H9 (cell line): ENCODE results near the gene ATOSB. TPM values are rescaled to one million over a fixed set of nuclear protein-coding genes. Genes with fewer than 3 reads are reported as not detected.

Experiments used
- DNase-seq: peaks from one replicate; pipeline ENCODE4 v3.0.0-alpha.2; 2017
- H2AFZ ChIP-seq: one replicate; pipeline ENCODE4 v1.6.1; 2013; ENCODE audit warnings: mild to moderate bottlenecking, low read length, control low read depth, moderate library complexity
- H2AK5ac ChIP-seq: 2 replicates; pipeline ENCODE4 v1.6.1; 2013; ENCODE audit warnings: low read length, control low read depth, mixed read lengths; ENCODE audit not compliant: insufficient read length
- H2BK120ac ChIP-seq: one replicate; pipeline ENCODE4 v1.6.1; 2013; ENCODE audit warnings: low read depth, mild to moderate bottlenecking, low read length, control low read depth, inconsistent platforms; ENCODE audit not compliant: poor library complexity, severe bottlenecking
- H2BK12ac ChIP-seq: 2 replicates; pipeline ENCODE4 v1.6.1; 2013; ENCODE audit warnings: low read length, control low read depth, mixed read lengths, low read depth; ENCODE audit not compliant: insufficient read length
- H2BK15ac ChIP-seq: 2 replicates; pipeline ENCODE4 v1.6.1; 2013; ENCODE audit warnings: low read depth, low read length, control low read depth
- H2BK20ac ChIP-seq: one replicate; pipeline ENCODE4 v1.6.1; 2013; ENCODE audit warnings: low read depth, mild to moderate bottlenecking, low read length, control low read depth, inconsistent platforms; ENCODE audit not compliant: poor library complexity, severe bottlenecking
- H2BK5ac ChIP-seq: 2 replicates; pipeline ENCODE4 v1.6.1; 2013; ENCODE audit warnings: low read length, control low read depth, mixed read lengths; ENCODE audit not compliant: insufficient read length
- H3K14ac ChIP-seq: 2 replicates; pipeline ENCODE4 v1.6.1; 2013; ENCODE audit warnings: low read length, control low read depth; ENCODE audit not compliant: insufficient read depth
- H3K18ac ChIP-seq: 2 replicates; pipeline ENCODE4 v1.6.1; 2013; ENCODE audit warnings: low read depth, mild to moderate bottlenecking, mixed read lengths, low read length, control low read depth; ENCODE audit not compliant: insufficient read length
- H3K23ac ChIP-seq: 2 replicates; pipeline ENCODE4 v1.6.1; 2013; ENCODE audit warnings: low read length, control low read depth, mixed read lengths, low read depth; ENCODE audit not compliant: insufficient read length
- H3K23me2 ChIP-seq: 2 replicates; pipeline ENCODE4 v1.6.1; 2013; ENCODE audit warnings: low read depth, mild to moderate bottlenecking, mixed read lengths, low read length, control low read depth; ENCODE audit not compliant: insufficient read length, poor library complexity, severe bottlenecking
- H3K27ac ChIP-seq: 2 replicates; pipeline ENCODE4 v1.5.1; 2013; ENCODE audit warnings: low read length, control low read depth, mixed read lengths, low read depth; ENCODE audit not compliant: insufficient read length
- H3K27me3 ChIP-seq: 2 replicates; pipeline ENCODE4 v1.6.1; 2013; ENCODE audit warnings: low read length, control low read depth, inconsistent platforms; ENCODE audit not compliant: insufficient read depth
- H3K4ac ChIP-seq: 2 replicates; pipeline ENCODE4 v1.6.1; 2013; ENCODE audit warnings: low read depth, mild to moderate bottlenecking, control low read depth, inconsistent platforms, low read length, moderate library complexity
- H3K4me1 ChIP-seq: 2 replicates; pipeline ENCODE4 v1.6.1; 2013; ENCODE audit warnings: low read length, control low read depth, inconsistent platforms; ENCODE audit not compliant: insufficient read depth
- H3K4me2 ChIP-seq: 2 replicates; pipeline ENCODE4 v1.6.1; 2013; ENCODE audit warnings: low read length, control low read depth, mixed read lengths; ENCODE audit not compliant: insufficient read length, insufficient read depth
- H3K56ac ChIP-seq: 2 replicates; pipeline ENCODE4 v1.6.1; 2013; ENCODE audit warnings: low read depth, mild to moderate bottlenecking, mixed read lengths, low read length, control low read depth; ENCODE audit not compliant: insufficient read length
- H3K79me1 ChIP-seq: 2 replicates; pipeline ENCODE4 v1.6.1; 2013; ENCODE audit warnings: low read depth, mild to moderate bottlenecking, moderate library complexity, low read length, control low read depth, inconsistent platforms; ENCODE audit not compliant: insufficient read depth, poor library complexity, severe bottlenecking
- H3K79me2 ChIP-seq: 2 replicates; pipeline ENCODE4 v1.6.1; 2013; ENCODE audit warnings: low read length, control low read depth, inconsistent platforms; ENCODE audit not compliant: insufficient read depth
- H3K9ac ChIP-seq: 2 replicates; pipeline ENCODE4 v1.6.1; 2013; ENCODE audit warnings: low read length, control low read depth, mixed read lengths; ENCODE audit not compliant: insufficient read length; ENCODE audit errors: extremely low read depth
- H3K9me3 ChIP-seq: one replicate; pipeline ENCODE4 v1.6.1; 2013; ENCODE audit warnings: low read depth, low read length, inconsistent platforms; ENCODE audit not compliant: control insufficient read depth
- H3T11ph ChIP-seq: one replicate; pipeline ENCODE4 v1.6.1; 2013; ENCODE audit warnings: mild to moderate bottlenecking, low read length, control low read depth, inconsistent platforms
- H4K20me1 ChIP-seq: one replicate; pipeline ENCODE4 v1.6.1; 2013; ENCODE audit not compliant: control insufficient read depth, insufficient read length, insufficient read depth
- H4K5ac ChIP-seq: 2 replicates; pipeline ENCODE4 v1.6.1; 2013; ENCODE audit warnings: low read depth, mild to moderate bottlenecking, mixed read lengths, low read length, control low read depth; ENCODE audit not compliant: insufficient read length
- H4K8ac ChIP-seq: replicated peaks from 2 replicates; pipeline ENCODE4 v1.6.1; 2013; ENCODE audit warnings: low read length, control low read depth, mixed read lengths, low read depth; ENCODE audit not compliant: insufficient read length
- H4K91ac ChIP-seq: 2 replicates; pipeline ENCODE4 v1.6.1; 2013; ENCODE audit warnings: low read depth, mild to moderate bottlenecking, moderate library complexity, mixed read lengths, low read length, control low read depth; ENCODE audit not compliant: insufficient read length
- H3K27ac Mint-ChIP-seq, 3 experiments: 2 replicates in 2 of 3; 3 replicates in 1 of 3; pipeline ENCODE4 v1.8.0; 2020 to 2021; ENCODE audit warnings: mixed read lengths in 3 of 3, mild to moderate bottlenecking in 1 of 3, moderate library complexity in 1 of 3
- H3K27me3 Mint-ChIP-seq: 2 replicates; pipeline ENCODE4 v1.8.0; 2021; ENCODE audit warnings: low read depth, mild to moderate bottlenecking, moderate library complexity, mixed read lengths
- H3K36me3 Mint-ChIP-seq, 3 experiments: 2 replicates in 2 of 3; 3 replicates in 1 of 3; pipeline ENCODE4 v1.8.0; 2020 to 2021; ENCODE audit warnings: low read depth in 3 of 3, mixed read lengths in 3 of 3; ENCODE audit not compliant: insufficient read depth in 1 of 3
- H3K4me1 Mint-ChIP-seq, 2 experiments: 2 replicates each; pipeline ENCODE4 v1.8.0; 2020; ENCODE audit warnings: mixed read lengths in 2 of 2
- H3K4me3 Mint-ChIP-seq, 2 experiments: 2 replicates in 1 of 2; 3 replicates in 1 of 2; pipeline ENCODE4 v1.8.0; 2020 to 2021; ENCODE audit warnings: mild to moderate bottlenecking in 2 of 2, mixed read lengths in 2 of 2, moderate library complexity in 1 of 2
- H3K9me3 Mint-ChIP-seq, 2 experiments: 2 replicates in 1 of 2; 3 replicates in 1 of 2; pipeline ENCODE4 v1.8.0; 2020; ENCODE audit warnings: mild to moderate bottlenecking in 2 of 2, mixed read lengths in 2 of 2, moderate library complexity in 1 of 2
- CTCF ChIP-seq: fragments of 200-600 bp; sonication (generic); conservative IDR thresholded peaks from 3 replicates; pipeline ENCODE4 v1.8.0; 2021; ENCODE audit warnings: antibody characterized with exemption, mild to moderate bottlenecking
- WGBS: extraction: QIAGEN DNeasy Blood & Tissue Kit; methylation state at CpG from one replicate; pipeline ENCODE4 v1.1.7; 2013; ENCODE audit warnings: missing lambda C conversion rate, low lambda C conversion rate, mixed read lengths; ENCODE audit not compliant: insufficient read length; ENCODE audit errors: extremely low coverage; 5-methylcytosine and 5-hydroxymethylcytosine counted together
- total RNA-seq: library from RNA; stranded (reverse); gene quantifications from 2 replicates; pipeline ENCODE4 v1.2.1, GENCODE V29; 2021

The ATOSB gene
- total RNA-seq, 1 experiment from 2014 or later, result 5.6 TPM

- no peaks in the 10 kb centered on the region for H3K27me3 ChIP-seq
- TF ChIP-seq CTCF, result no peak
- no CpG with 5 or more reads among the region's 2 CpGs for WGBS
Observed at GRCh38 chr9:35085078-35085477, 30.6 kb downstream of the ATOSB start.

More at GRCh38 chr9:35085078-35085477, 30.6 kb downstream of the ATOSB start:
- no peak overlapping the region for H3T11ph ChIP-seq
- H3K9ac ChIP-seq, result no peak overlapping the region
- H2BK20ac ChIP-seq, result no peak overlapping the region
- H2BK15ac ChIP-seq, result no peak overlapping the region
- H3K4me1 Mint-ChIP-seq, result peaks cover 0 to 3% of the 10 kb centered on the region in 2 experiments; a peak in 2 of 4 replicates
- H3K18ac ChIP-seq, result no peak overlapping the region
- no peak overlapping the region for H3K27ac Mint-ChIP-seq
- H2BK120ac ChIP-seq, result no peak overlapping the region
- no peak overlapping the region for H2AFZ ChIP-seq
- no peak for DNase-seq
- H4K91ac ChIP-seq, result no peak overlapping the region
- H3K56ac ChIP-seq, result no peak overlapping the region
- no peak overlapping the region for H3K27ac ChIP-seq
- no peaks in the 10 kb centered on the region for H4K20me1 ChIP-seq
- H3K79me2 ChIP-seq, result no peaks in the 10 kb centered on the region
- no peak overlapping the region for H2BK12ac ChIP-seq
- H3K36me3 Mint-ChIP-seq, result peaks cover 5 to 26% (median 21%) of the 10 kb centered on the region in 3 experiments; a peak in 6 of 7 replicates
- H3K4me3 Mint-ChIP-seq, result no peak overlapping the region
- no peak overlapping the region for H4K5ac ChIP-seq
- H3K4ac ChIP-seq, result no peak overlapping the region
- no peaks in the 10 kb centered on the region for H3K27me3 Mint-ChIP-seq
- no peaks in the 10 kb centered on the region for H3K9me3 ChIP-seq
- no peak overlapping the region for H2BK5ac ChIP-seq
- no peak overlapping the region for H3K4me2 ChIP-seq
- no peak overlapping the region for H3K23ac ChIP-seq
- no peaks in the 10 kb centered on the region for H3K23me2 ChIP-seq
- H3K9me3 Mint-ChIP-seq, result no peaks in the 10 kb centered on the region
- H3K4me1 ChIP-seq, result no peaks in the 10 kb centered on the region
- no peak overlapping the region for H3K14ac ChIP-seq
- H4K8ac ChIP-seq, result no peak overlapping the region
- H2AK5ac ChIP-seq, result no peak overlapping the region
- H3K79me1 ChIP-seq, result no peaks in the 10 kb centered on the region
